SH-SY5Y (cell line): ENCODE data around the gene POU6F2.

Experiments
- GATA2 ChIP-seq: IDR thresholded peaks from 2 replicates; pipeline ENCODE4 v1.6.1; 2011; ENCODE audit warnings: mild to moderate bottlenecking, low read depth, low read length
- GATA3 ChIP-seq: IDR thresholded peaks from 2 replicates; pipeline ENCODE4 v1.6.1; 2011; ENCODE audit warnings: low read depth, mild to moderate bottlenecking, low read length, moderate library complexity

POU6F2 gene

GRCh38 chr7:39312254-39312989, 334.7 kb downstream of the POU6F2 start:
- no peak for TF ChIP-seq GATA2
- no peak for TF ChIP-seq GATA3

GRCh38 chr7:39313376-39313775, 335.7 kb downstream of the POU6F2 start:
- TF ChIP-seq GATA3 (no peak), GATA2 (no peak)

- no peak for TF ChIP-seq GATA3
- TF ChIP-seq GATA2, result no peak
Observed at GRCh38 chr7:39313974-39314373, 336.3 kb downstream of the POU6F2 start.

GRCh38 chr7:39317107-39317506, 339.4 kb downstream of the POU6F2 start:
- TF ChIP-seq GATA3, result no peak
- TF ChIP-seq GATA2, result no peak

- TF ChIP-seq GATA3 (no peak), GATA2 (no peak)
Observed at GRCh38 chr7:39317896-39318295, 340.2 kb downstream of the POU6F2 start.

- TF ChIP-seq GATA2 (no peak), GATA3 (no peak)
Observed at GRCh38 chr7:39321245-39321644, 343.5 kb downstream of the POU6F2 start.

GRCh38 chr7:39321909-39322498, 344.3 kb downstream of the POU6F2 start:
- TF ChIP-seq GATA3 (no peak), GATA2 (no peak)

- TF ChIP-seq GATA3 (no peak), GATA2 (no peak)
Observed at GRCh38 chr7:39324139-39324760, 346.5 kb downstream of the POU6F2 start.

GRCh38 chr7:39332142-39332541, 354.4 kb downstream of the POU6F2 start:
- TF ChIP-seq GATA3 (no peak), GATA2 (no peak)

- no peak for TF ChIP-seq GATA3
- no peak for TF ChIP-seq GATA2
Observed at GRCh38 chr7:39333701-39334100, 356.0 kb downstream of the POU6F2 start.

- TF ChIP-seq GATA2, result no peak
- TF ChIP-seq GATA3, result no peak
Observed at GRCh38 chr7:39336442-39336841, 358.7 kb downstream of the POU6F2 start.

- TF ChIP-seq GATA3, result no peak
- no peak for TF ChIP-seq GATA2
Observed at GRCh38 chr7:39338716-39339115, 361.0 kb downstream of the POU6F2 start.

GRCh38 chr7:39339591-39339990, 361.9 kb downstream of the POU6F2 start:
- no peak for TF ChIP-seq GATA3
- TF ChIP-seq GATA2, result no peak

- TF ChIP-seq GATA2 (no peak), GATA3 (no peak)
Observed at GRCh38 chr7:39341083-39341482, 363.4 kb downstream of the POU6F2 start.

GRCh38 chr7:39342763-39343162, 365.1 kb downstream of the POU6F2 start:
- TF ChIP-seq GATA2 (no peak), GATA3 (no peak)
